Duodenal mucosa (tissue), 2 donors: Measurements from ENCODE around the gene WNT3.
A peak's percentile ranks its signal among the peaks of the same experiment; 100 is the strongest.

ENCODE experiments used
- H3K27ac ChIP-seq: one replicate; pipeline ENCODE4 v1.7.0; 2013; ENCODE audit warnings: low read depth, low read length
- H3K27me3 ChIP-seq, 2 donors: one replicate each; pipeline ENCODE4 v1.7.0; 2013; ENCODE audit warnings: low read length in 2 of 2, control low read depth in 1 of 2; ENCODE audit not compliant: insufficient read depth in 2 of 2, control insufficient read depth in 1 of 2
- H3K36me3 ChIP-seq, 2 donors: one replicate each; pipeline ENCODE4 v1.7.0; 2013; ENCODE audit warnings: low read length in 2 of 2, control low read depth in 1 of 2; ENCODE audit not compliant: insufficient read depth in 2 of 2, control insufficient read depth in 1 of 2
- H3K4me1 ChIP-seq, 2 donors: one replicate each; pipeline ENCODE4 v1.7.0; 2013; ENCODE audit warnings: low read length in 2 of 2, control low read depth in 1 of 2; ENCODE audit not compliant: insufficient read depth in 2 of 2, control insufficient read depth in 1 of 2
- H3K4me3 ChIP-seq, 2 donors: one replicate each; pipeline ENCODE4 v1.7.0; 2013; ENCODE audit warnings: low read length in 2 of 2, low read depth in 1 of 2
- H3K9ac ChIP-seq, 2 donors: one replicate each; pipeline ENCODE4 v1.7.0; 2013; ENCODE audit warnings: low read length in 2 of 2, low read depth in 1 of 2
- H3K9me3 ChIP-seq, 2 donors: one replicate each; pipeline ENCODE4 v1.7.0; 2013; ENCODE audit warnings: low read length in 2 of 2, control low read depth in 1 of 2; ENCODE audit not compliant: control insufficient read depth in 1 of 2

The WNT3 gene, protein sequence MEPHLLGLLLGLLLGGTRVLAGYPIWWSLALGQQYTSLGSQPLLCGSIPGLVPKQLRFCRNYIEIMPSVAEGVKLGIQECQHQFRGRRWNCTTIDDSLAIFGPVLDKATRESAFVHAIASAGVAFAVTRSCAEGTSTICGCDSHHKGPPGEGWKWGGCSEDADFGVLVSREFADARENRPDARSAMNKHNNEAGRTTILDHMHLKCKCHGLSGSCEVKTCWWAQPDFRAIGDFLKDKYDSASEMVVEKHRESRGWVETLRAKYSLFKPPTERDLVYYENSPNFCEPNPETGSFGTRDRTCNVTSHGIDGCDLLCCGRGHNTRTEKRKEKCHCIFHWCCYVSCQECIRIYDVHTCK

DNA sequence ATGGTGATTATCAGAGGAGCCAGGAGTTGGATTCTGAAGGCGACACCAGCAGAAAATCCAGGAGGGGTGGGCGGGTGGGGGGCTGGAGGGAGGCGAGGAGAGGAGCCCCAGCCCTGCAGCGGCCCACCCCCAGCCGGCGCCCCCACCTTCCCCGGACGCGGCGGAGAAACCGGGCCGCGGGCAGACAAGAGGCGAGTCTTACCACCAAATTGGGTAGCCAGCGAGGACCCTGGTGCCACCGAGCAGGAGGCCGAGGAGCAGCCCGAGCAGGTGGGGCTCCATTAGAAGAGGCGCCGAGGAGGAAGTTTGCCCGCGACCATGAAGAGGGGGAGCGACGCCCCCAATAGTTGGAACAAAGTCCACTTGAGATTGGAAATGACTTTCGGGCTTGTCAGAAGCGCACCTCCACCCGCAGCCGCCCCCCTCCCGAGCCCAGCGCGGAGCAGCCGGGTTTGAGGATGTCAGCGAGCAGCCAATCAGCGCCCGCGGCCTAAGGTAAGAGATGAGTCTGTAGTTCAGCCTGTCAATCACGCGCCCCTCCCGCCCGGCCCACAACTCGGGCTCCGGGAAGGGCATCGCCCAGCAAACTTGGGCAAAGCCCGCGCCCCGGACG lies at the start of gene WNT3:
TSS of gene WNT3 (minus strand) at position 377 of the 613 bp plus-strand sequence. CDS start at position 282, 95 bp downstream.
- no peak within 1 kb of the TSS for H3K9ac ChIP-seq
- H3K4me3 ChIP-seq, result peak within 1 kb of the TSS; percentile 54 to 61
- H3K27me3 ChIP-seq, result peaks cover 81% of the 10 kb centered on the region in 2 donors

DNA sequence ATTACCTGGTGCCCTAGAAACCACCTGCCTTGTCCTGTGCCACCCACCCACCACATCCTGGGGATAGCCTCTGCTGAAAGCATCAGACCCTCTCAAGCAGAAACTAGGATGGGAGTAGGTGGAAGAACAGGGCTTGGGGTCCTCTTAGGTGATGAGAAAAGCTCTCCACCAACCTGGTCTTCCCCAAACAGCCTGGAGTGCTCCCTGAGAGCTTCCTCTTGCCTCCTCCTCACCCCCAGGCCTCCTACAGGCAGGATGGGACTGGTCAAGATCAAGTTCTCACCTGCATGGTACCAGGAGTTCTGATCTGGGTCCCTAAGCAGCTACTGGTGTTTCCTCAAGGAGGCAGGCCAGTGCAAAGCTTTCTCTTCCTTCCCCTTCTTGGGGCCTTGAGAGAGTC lies 48.3 kb upstream of the WNT3 start:
- H3K36me3 ChIP-seq, result no peaks in the 10 kb centered on the region
- no peak overlapping the region for H3K4me3 ChIP-seq
- no peaks in the 10 kb centered on the region for H3K9me3 ChIP-seq
- H3K27me3 ChIP-seq, result peaks cover 0 to 2% of the 10 kb centered on the region in 2 donors
- peaks cover 19 to 23% of the 10 kb centered on the region in 2 donors for H3K4me1 ChIP-seq
- no peak overlapping the region for H3K27ac ChIP-seq
- no peak overlapping the region for H3K9ac ChIP-seq

More for the DNA sequence above, at the start of gene WNT3:
- Histone ChIP-seq H3K36me3 (no peaks in the 10 kb centered on the region), H3K27ac (no peak within 1 kb of the TSS), H3K4me1 (peaks cover 9 to 16% of the 10 kb centered on the region in 2 donors), H3K9me3 (no peaks in the 10 kb centered on the region)

DNA sequence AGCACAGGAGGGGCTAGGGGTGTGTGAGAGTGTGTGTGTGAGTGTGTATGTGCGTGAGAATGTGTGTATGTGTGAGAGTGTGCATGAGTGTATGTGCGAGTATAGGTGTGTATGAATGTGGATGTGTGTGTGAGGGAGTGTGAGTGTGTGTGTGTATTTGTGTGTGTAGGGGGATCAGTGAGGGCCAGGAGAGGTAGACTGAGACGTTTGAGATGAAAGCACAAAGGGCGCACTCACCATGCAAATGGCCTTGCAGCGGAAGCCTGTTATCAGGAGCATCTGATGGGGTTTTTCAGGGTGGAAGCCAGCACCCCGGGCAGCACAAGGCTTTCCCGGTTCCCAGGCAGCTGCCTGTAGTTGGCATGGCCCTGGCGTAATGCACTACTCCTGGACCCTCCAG lies 47.8 kb upstream of the WNT3 start:
- Histone ChIP-seq H3K4me3 (no peak overlapping the region), H3K9ac (no peak overlapping the region), H3K27me3 (peaks cover 0 to 2% of the 10 kb centered on the region in 2 donors), H3K9me3 (no peaks in the 10 kb centered on the region), H3K27ac (no peak overlapping the region), H3K36me3 (no peaks in the 10 kb centered on the region), H3K4me1 (peaks cover 19% of the 10 kb centered on the region in 2 donors)

DNA sequence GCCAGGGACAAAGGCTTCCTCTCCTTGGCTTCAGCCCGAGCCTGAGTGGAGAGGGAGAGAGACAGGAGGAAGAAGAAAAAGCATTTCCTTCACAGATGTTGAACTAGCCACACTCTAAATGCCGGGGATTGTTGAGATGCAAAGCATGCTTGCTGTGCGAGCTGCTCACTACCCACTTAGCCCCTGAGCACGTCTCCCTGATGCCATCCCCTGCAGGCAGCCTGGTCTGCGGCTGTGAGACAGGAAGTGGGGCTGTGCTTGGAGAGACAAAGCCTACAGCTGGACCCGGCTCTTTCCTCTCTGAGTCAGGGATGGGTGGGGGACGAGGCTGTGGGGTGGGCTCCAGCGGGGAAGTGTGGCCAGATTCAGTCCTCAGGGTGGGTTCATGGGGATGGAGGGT lies 46.6 kb upstream of the WNT3 start:
- H3K4me1 ChIP-seq, result peaks cover 8 to 9% of the 10 kb centered on the region in 2 donors
- H3K9me3 ChIP-seq, result no peaks in the 10 kb centered on the region
- H3K27ac ChIP-seq, result no peak overlapping the region
- H3K36me3 ChIP-seq, result no peaks in the 10 kb centered on the region
- H3K27me3 ChIP-seq, result peaks cover 0 to 2% of the 10 kb centered on the region in 2 donors
- no peak overlapping the region for H3K4me3 ChIP-seq
- H3K9ac ChIP-seq, result no peak overlapping the region

DNA sequence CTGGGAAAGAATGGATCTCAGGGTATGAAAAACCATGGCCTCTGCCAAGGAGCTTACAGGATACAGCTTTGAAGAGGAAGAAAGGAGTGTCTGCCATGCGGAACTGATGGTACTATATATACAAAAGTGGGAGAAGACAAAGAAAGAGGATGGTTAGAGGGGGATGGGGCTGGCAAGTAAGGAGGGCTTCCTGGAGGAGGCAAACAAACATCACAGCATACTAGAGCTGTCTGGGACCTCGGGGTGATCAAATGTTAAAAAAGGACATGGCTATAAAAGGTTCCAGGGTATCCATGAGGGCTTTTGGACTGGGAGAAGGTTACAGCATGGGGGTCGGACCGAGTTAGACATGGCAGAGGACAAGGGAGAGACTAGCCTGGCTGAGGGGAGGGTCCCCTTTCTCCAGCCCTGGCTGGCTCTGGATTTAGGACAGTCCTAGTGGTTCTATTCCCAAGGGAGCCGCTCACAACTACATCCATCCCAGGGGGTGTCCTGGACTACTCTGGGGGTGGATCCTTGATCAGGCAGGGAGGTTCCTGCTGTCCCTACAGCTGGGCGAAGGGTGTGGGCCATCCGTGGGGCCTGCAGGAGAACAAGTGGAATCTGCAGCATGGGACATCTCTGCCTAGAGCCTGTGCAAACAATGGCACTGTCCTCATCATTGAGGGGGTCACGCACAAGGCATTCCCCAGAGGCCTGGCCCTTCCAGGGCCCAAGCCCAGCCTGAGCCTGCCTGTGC lies 45.1 kb upstream of the WNT3 start:
- Histone ChIP-seq H3K9me3 (no peaks in the 10 kb centered on the region), H3K9ac (no peak overlapping the region), H3K36me3 (no peaks in the 10 kb centered on the region), H3K27ac (no peak overlapping the region), H3K4me1 (no peaks in the 10 kb centered on the region), H3K27me3 (peaks cover 0 to 2% of the 10 kb centered on the region in 2 donors), H3K4me3 (no peak overlapping the region)

DNA sequence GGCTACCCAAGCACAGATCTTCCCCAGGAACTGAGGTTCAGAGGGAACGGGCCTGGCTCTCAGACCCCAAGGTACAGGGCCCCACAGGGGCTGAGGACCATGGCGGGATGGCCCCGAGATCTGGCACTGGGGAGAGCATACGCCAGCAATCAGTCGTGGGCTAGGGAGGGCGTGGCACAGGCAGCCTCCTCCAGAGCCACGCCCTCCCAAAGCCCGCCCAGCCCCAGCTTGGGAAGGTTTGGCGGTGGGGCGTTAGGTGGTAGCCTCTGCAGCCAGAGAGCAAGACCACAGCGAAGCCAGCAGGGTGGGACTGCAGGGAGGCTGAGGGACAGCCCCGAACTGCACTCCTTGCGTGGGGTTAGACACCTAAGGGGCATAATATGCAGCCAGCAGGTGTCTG lies 44.5 kb upstream of the WNT3 start:
- no peaks in the 10 kb centered on the region for H3K9me3 ChIP-seq

DNA sequence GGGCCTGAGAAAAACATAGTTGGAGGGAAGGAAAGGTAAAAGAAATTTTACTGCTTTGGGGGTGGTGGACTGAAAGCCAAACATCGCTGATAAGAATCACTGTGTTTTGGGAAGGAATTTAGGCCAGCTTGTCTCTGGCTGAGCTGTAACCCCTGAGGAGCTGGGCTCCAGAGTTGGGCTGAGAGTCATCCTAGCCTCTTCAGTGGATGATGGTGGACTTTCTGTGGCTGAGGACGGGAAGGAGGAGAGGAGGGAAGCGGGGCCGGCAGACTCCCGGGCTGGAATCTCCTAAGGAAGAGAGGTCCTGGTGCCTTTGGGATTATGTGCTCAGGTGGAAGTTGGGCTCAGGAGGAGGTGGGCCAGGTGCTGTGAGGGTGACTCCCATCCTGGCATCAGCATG lies 41.5 kb upstream of the WNT3 start:
- H3K4me1 ChIP-seq, result no peaks in the 10 kb centered on the region
- peaks cover 0 to 2% of the 10 kb centered on the region in 2 donors for H3K27me3 ChIP-seq
- no peaks in the 10 kb centered on the region for H3K9me3 ChIP-seq
- H3K36me3 ChIP-seq, result no peaks in the 10 kb centered on the region
- no peak overlapping the region for H3K4me3 ChIP-seq
- no peak overlapping the region for H3K9ac ChIP-seq
- H3K27ac ChIP-seq, result no peak overlapping the region

More for the DNA sequence above, 44.5 kb upstream of the WNT3 start:
- Histone ChIP-seq H3K9ac (no peak overlapping the region), H3K36me3 (no peaks in the 10 kb centered on the region), H3K4me3 (no peak overlapping the region), H3K4me1 (no peaks in the 10 kb centered on the region), H3K27me3 (peaks cover 0 to 2% of the 10 kb centered on the region in 2 donors), H3K27ac (no peak overlapping the region)

DNA sequence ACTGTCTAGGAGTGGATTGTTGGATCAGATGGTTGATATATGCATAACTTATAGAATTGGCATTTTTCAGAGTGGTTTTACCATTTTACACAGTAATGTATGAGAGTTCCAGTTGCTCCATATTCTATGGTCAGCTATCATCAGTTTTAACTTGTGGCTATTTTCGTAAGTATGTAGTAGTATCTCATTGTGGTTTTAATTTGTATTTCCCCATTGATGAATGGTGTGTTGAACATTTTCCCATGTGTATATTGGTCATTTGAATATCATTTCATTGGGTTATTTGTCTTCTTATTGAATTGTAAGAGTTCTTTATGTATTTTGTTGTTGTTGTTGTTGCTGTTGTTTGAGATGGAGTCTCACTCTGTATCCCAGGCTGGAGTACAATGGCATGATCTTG lies 39.1 kb upstream of the WNT3 start:
- H3K27me3 ChIP-seq, result peaks cover 3 to 13% of the 10 kb centered on the region in 2 donors
- no peak overlapping the region for H3K27ac ChIP-seq

DNA sequence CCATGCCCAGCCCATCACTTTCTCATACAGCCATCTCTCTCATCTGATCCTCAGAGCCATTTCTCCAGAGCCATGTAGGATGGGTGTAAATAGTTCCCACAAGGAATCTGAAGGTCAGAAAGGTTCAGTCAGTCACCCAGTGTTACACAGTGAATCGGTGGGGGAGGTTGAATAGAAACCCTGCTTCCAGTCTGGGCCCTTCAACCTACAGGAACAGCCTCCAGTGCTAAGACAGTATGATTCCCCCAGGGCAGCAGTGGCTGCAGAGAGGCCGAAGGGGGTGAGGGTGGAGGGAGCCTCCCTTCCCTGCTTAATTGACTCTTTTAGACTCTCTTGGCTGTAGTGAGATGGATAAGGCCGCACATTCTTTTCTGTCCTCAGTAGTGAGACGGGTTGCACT lies 36.5 kb upstream of the WNT3 start:
- Histone ChIP-seq H3K36me3 (no peaks in the 10 kb centered on the region), H3K9ac (no peak overlapping the region), H3K4me3 (no peak overlapping the region), H3K27me3 (peaks cover 21 to 32% of the 10 kb centered on the region in 2 donors), H3K9me3 (no peaks in the 10 kb centered on the region), H3K4me1 (peaks cover 8 to 14% of the 10 kb centered on the region in 2 donors), H3K27ac (no peak overlapping the region)

More for the DNA sequence above, 39.1 kb upstream of the WNT3 start:
- H3K9me3 ChIP-seq, result no peaks in the 10 kb centered on the region
- H3K9ac ChIP-seq, result no peak overlapping the region
- no peak overlapping the region for H3K4me3 ChIP-seq
- no peaks in the 10 kb centered on the region for H3K4me1 ChIP-seq
- H3K36me3 ChIP-seq, result no peaks in the 10 kb centered on the region

DNA sequence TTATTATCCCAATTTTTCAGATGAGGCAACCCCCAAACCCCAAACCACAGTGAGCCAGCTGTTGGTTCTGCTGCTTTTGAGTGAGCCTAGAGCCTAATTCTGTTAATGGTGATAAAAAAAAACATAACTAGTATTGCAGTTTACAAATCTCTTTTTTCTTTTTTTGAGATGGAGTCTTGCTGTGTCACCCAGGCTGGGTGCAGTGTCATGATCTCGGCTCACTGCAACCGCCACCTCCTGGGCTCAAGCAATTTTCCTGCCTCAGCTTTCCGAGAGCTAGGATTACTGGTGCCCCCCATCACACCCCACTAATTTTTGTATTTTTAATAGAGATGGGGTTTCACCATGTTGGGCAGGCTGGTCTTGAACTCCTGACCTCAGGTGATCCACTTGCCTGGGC lies 36.0 kb upstream of the WNT3 start:
- H3K27me3 ChIP-seq, result peaks cover 22 to 32% of the 10 kb centered on the region in 2 donors
- H3K9ac ChIP-seq, result no peak overlapping the region

More for the DNA sequence above, 36.0 kb upstream of the WNT3 start:
- no peak overlapping the region for H3K27ac ChIP-seq
- no peaks in the 10 kb centered on the region for H3K9me3 ChIP-seq
- peaks cover 8 to 14% of the 10 kb centered on the region in 2 donors for H3K4me1 ChIP-seq
- H3K36me3 ChIP-seq, result no peaks in the 10 kb centered on the region
- no peak overlapping the region for H3K4me3 ChIP-seq
